ENCODE results near the gene PARM1. TPM values are rescaled to one million over a fixed set of nuclear protein-coding genes. Genes with fewer than 3 reads are reported as not detected.

PARM1 gene
- total and polyA plus RNA-seq, 2 donors (not counting 1 experiment from before 2014, with no cell fraction given), result 0.30 to 2.0 TPM

- Histone ChIP-seq H3K27ac (ENCODE audit: insufficient read depth, low read length) (no peak overlapping the region), H3K9me3 (ENCODE audit: control insufficient read depth, insufficient read depth, low read depth, low read length) (no peaks in the 10 kb centered on the region), H3K4me2 (ENCODE audit: extremely low read depth, insufficient read depth, low read length) (no peak overlapping the region), H3K4me1 (ENCODE audit: control insufficient read depth, extremely low read depth, insufficient read depth, low read length) (no peaks in the 10 kb centered on the region), H2AFZ (ENCODE audit: low read length) (no peak overlapping the region), H3K9ac (ENCODE audit: insufficient read depth, low read length) (no peak overlapping the region), H4K20me1 (ENCODE audit: control insufficient read depth, extremely low read depth, insufficient read depth, low read length) (no peaks in the 10 kb centered on the region), H3K36me3 (ENCODE audit: control insufficient read depth, insufficient read depth, low read length) (no peaks in the 10 kb centered on the region), H3K27me3 (ENCODE audit: control insufficient read depth, insufficient read depth, low read length) (no peaks in the 10 kb centered on the region), H3K4me3 (replicated peaks in 1 of 4; ENCODE audit: control extremely low read depth in 1 of 4, insufficient read depth in 1 of 4, low read depth in 3 of 4, low read length in 4 of 4) (no peak overlapping the region), H3K79me2 (ENCODE audit: control insufficient read depth, insufficient read depth, low read length) (no peaks in the 10 kb centered on the region)
- no peak for DNase-seq (ENCODE audit: low read depth in 2 of 2)
- TF ChIP-seq EZH2 (IDR thresholded peaks at IDR 0.05; ENCODE audit: low read length, missing control alignments), result no peak
- TF ChIP-seq CTCF (conservative IDR thresholded peaks at IDR 0.05 in 1 of 2, IDR thresholded peaks at IDR 0.05 in 1 of 2; ENCODE audit: low read depth in 1 of 2, low read length in 2 of 2), result no peak
Observed at GRCh38 chr4:74971862-74972261, 38.9 kb downstream of the PARM1 start.

GRCh38 chr4:74975082-74975481, 42.2 kb downstream of the PARM1 start:
- H3K27ac ChIP-seq (ENCODE audit: insufficient read depth, low read length), result no peak overlapping the region
- no peak overlapping the region for H3K4me2 ChIP-seq (ENCODE audit: extremely low read depth, insufficient read depth, low read length)
- H3K4me3 ChIP-seq (replicated peaks in 1 of 4; ENCODE audit: control extremely low read depth in 1 of 4, insufficient read depth in 1 of 4, low read depth in 3 of 4, low read length in 4 of 4), result no peak overlapping the region
- DNase-seq (ENCODE audit: low read depth in 2 of 2), result no peak
- TF ChIP-seq EZH2 (IDR thresholded peaks at IDR 0.05; ENCODE audit: low read length, missing control alignments), result no peak
- no peak for TF ChIP-seq CTCF (conservative IDR thresholded peaks at IDR 0.05 in 1 of 2, IDR thresholded peaks at IDR 0.05 in 1 of 2; ENCODE audit: low read depth in 1 of 2, low read length in 2 of 2)
- H3K79me2 ChIP-seq (ENCODE audit: control insufficient read depth, insufficient read depth, low read length), result no peaks in the 10 kb centered on the region
- H3K4me1 ChIP-seq (ENCODE audit: control insufficient read depth, extremely low read depth, insufficient read depth, low read length), result no peaks in the 10 kb centered on the region
- H4K20me1 ChIP-seq (ENCODE audit: control insufficient read depth, extremely low read depth, insufficient read depth, low read length), result no peaks in the 10 kb centered on the region
- no peak overlapping the region for H2AFZ ChIP-seq (ENCODE audit: low read length)
- no peaks in the 10 kb centered on the region for H3K9me3 ChIP-seq (ENCODE audit: control insufficient read depth, insufficient read depth, low read depth, low read length)
- no peak overlapping the region for H3K9ac ChIP-seq (ENCODE audit: insufficient read depth, low read length)
- no peaks in the 10 kb centered on the region for H3K27me3 ChIP-seq (ENCODE audit: control insufficient read depth, insufficient read depth, low read length)
- H3K36me3 ChIP-seq (ENCODE audit: control insufficient read depth, insufficient read depth, low read length), result no peaks in the 10 kb centered on the region

GRCh38 chr4:74975848-74976824, 43.2 kb downstream of the PARM1 start:
- H3K79me2 ChIP-seq (ENCODE audit: control insufficient read depth, insufficient read depth, low read length), result no peaks in the 10 kb centered on the region
- H4K20me1 ChIP-seq (ENCODE audit: control insufficient read depth, extremely low read depth, insufficient read depth, low read length), result no peaks in the 10 kb centered on the region
- no peak for DNase-seq (ENCODE audit: low read depth in 2 of 2)

More at GRCh38 chr4:74975848-74976824, 43.2 kb downstream of the PARM1 start:
- Histone ChIP-seq H3K4me2 (ENCODE audit: extremely low read depth, insufficient read depth, low read length) (no peak overlapping the region), H3K27me3 (ENCODE audit: control insufficient read depth, insufficient read depth, low read length) (no peaks in the 10 kb centered on the region), H3K9me3 (ENCODE audit: control insufficient read depth, insufficient read depth, low read depth, low read length) (no peaks in the 10 kb centered on the region), H3K27ac (ENCODE audit: insufficient read depth, low read length) (no peak overlapping the region), H3K9ac (ENCODE audit: insufficient read depth, low read length) (no peak overlapping the region), H3K36me3 (ENCODE audit: control insufficient read depth, insufficient read depth, low read length) (no peaks in the 10 kb centered on the region), H2AFZ (ENCODE audit: low read length) (no peak overlapping the region), H3K4me1 (ENCODE audit: control insufficient read depth, extremely low read depth, insufficient read depth, low read length) (no peaks in the 10 kb centered on the region), H3K4me3 (replicated peaks in 1 of 4; ENCODE audit: control extremely low read depth in 1 of 4, insufficient read depth in 1 of 4, low read depth in 3 of 4, low read length in 4 of 4) (no peak overlapping the region)
- no peak for TF ChIP-seq EZH2 (IDR thresholded peaks at IDR 0.05; ENCODE audit: low read length, missing control alignments)
- no peak for TF ChIP-seq CTCF (conservative IDR thresholded peaks at IDR 0.05 in 1 of 2, IDR thresholded peaks at IDR 0.05 in 1 of 2; ENCODE audit: low read depth in 1 of 2, low read length in 2 of 2)
